Suprapubic skin (tissue), 4 donors: ENCODE data around the gene DFFA.

Experiments used
- CTCF ChIP-seq, 2 donors: fragments of 200-600 bp in 1 of 2; fragments of 450-650 bp in 1 of 2; sonication (generic) in 1 of 2; IDR thresholded peaks; one replicate each; pipeline ENCODE4 v1.5.1; 2016 to 2019; ENCODE audit warnings: antibody characterized with exemption in 2 of 2, mild to moderate bottlenecking in 1 of 2, moderate library complexity in 1 of 2
- EP300 ChIP-seq: sonication (generic); formaldehyde crosslinking; IDR thresholded peaks from one replicate; pipeline ENCODE4 v1.6.1; 2017; ENCODE audit warnings: antibody characterized with exemption
- POLR2AphosphoS5 ChIP-seq, 3 donors: sonication (generic); formaldehyde crosslinking; IDR thresholded peaks; one replicate each; pipeline ENCODE4 v1.6.1; 2017; ENCODE audit warnings: antibody characterized with exemption in 3 of 3

- no peak for TF ChIP-seq EP300
- no peak for TF ChIP-seq CTCF (IDR thresholded peaks at IDR 0.05)
- TF ChIP-seq POLR2AphosphoS5 (IDR thresholded peaks at IDR 0.05) = no peak
Observed at GRCh38 chr1:10495952-10496351, 23.6 kb upstream of the DFFA start.
